Endothelial cell (in vitro differentiated cells): ENCODE data around the gene HS6ST3. TPM values are rescaled to one million over a fixed set of nuclear protein-coding genes. Genes with fewer than 3 reads are reported as not detected.
"Not testable (repeated sequence)": the region's sequence is repeated elsewhere in the genome, so short reads cannot be mapped to it uniquely, and the experiment has no call there.

Experiments
- DNase-seq: peaks from one replicate; pipeline ENCODE4 v3.0.0; 2021; ENCODE audit warnings: low spot score
- H3K27ac Mint-ChIP-seq: one replicate; pipeline ENCODE4 v1.8.0; 2021; ENCODE audit warnings: mixed read lengths, inconsistent platforms; ENCODE audit not compliant: unreplicated experiment
- H3K27me3 Mint-ChIP-seq: one replicate; pipeline ENCODE4 v1.8.0; 2021; ENCODE audit warnings: mild to moderate bottlenecking, moderate library complexity, mixed read lengths, inconsistent platforms; ENCODE audit not compliant: unreplicated experiment
- H3K36me3 Mint-ChIP-seq: one replicate; pipeline ENCODE4 v1.8.0; 2021; ENCODE audit warnings: mild to moderate bottlenecking, low read depth, mixed read lengths, inconsistent platforms; ENCODE audit not compliant: unreplicated experiment
- H3K4me1 Mint-ChIP-seq: one replicate; pipeline ENCODE4 v1.8.0; 2021; ENCODE audit warnings: mild to moderate bottlenecking, mixed read lengths, inconsistent platforms; ENCODE audit not compliant: unreplicated experiment
- H3K4me3 Mint-ChIP-seq: one replicate; pipeline ENCODE4 v1.8.0; 2021; ENCODE audit warnings: mild to moderate bottlenecking, mixed read lengths, inconsistent platforms; ENCODE audit not compliant: unreplicated experiment
- H3K9me3 Mint-ChIP-seq: one replicate; pipeline ENCODE4 v1.8.0; 2021; ENCODE audit warnings: mixed read lengths, inconsistent platforms; ENCODE audit not compliant: unreplicated experiment
- total RNA-seq: library from RNA; stranded (reverse); fragmentation: NEBNext Ultra II Directional; extraction: Animal tissue kit (Norgen Biotek cat#: 25700); gene quantifications from one replicate; pipeline ENCODE4 v1.2.1, GENCODE V29; 2021; ENCODE audit not compliant: unreplicated experiment
- TF ChIP-seq, protein P1 (sequence below): fragments of 200-600 bp; sonication (generic); IDR thresholded peaks from one replicate; pipeline ENCODE4 v1.5.0; 2021; ENCODE audit warnings: antibody characterized with exemption; ENCODE audit not compliant: unreplicated experiment

Gene HS6ST3
- total RNA-seq, 1 donor from 2014 or later, result 1.9 TPM

DNA sequence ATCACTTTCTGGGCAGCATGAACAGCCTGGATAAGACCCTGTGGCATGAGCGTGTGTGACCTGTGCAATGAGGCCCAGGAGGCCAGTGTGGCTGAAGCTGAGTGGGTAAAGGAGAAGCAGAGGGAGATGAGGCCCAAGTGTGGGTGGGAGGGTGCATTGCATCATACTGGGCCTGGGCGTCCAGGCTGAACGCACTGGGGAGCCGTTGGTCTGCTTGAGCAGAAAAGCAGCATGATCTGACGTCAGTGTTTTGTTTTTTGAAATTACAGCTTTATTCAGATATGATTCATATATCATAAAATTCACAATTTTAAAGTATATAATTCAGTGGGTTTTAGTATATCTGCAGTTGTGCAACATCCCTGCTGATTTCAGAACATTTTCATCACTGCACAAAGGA lies 409.7 kb downstream of the HS6ST3 start:
- Mint-ChIP-seq H3K27ac (no peak overlapping the region), H3K9me3 (no peaks in the 10 kb centered on the region), H3K4me3 (no peak overlapping the region), H3K4me1 (no peaks in the 10 kb centered on the region), H3K27me3 (no peaks in the 10 kb centered on the region), H3K36me3 (no peaks in the 10 kb centered on the region)
- no peak for DNase-seq
- TF ChIP-seq, protein P1, sequence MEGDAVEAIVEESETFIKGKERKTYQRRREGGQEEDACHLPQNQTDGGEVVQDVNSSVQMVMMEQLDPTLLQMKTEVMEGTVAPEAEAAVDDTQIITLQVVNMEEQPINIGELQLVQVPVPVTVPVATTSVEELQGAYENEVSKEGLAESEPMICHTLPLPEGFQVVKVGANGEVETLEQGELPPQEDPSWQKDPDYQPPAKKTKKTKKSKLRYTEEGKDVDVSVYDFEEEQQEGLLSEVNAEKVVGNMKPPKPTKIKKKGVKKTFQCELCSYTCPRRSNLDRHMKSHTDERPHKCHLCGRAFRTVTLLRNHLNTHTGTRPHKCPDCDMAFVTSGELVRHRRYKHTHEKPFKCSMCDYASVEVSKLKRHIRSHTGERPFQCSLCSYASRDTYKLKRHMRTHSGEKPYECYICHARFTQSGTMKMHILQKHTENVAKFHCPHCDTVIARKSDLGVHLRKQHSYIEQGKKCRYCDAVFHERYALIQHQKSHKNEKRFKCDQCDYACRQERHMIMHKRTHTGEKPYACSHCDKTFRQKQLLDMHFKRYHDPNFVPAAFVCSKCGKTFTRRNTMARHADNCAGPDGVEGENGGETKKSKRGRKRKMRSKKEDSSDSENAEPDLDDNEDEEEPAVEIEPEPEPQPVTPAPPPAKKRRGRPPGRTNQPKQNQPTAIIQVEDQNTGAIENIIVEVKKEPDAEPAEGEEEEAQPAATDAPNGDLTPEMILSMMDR, result no peak

GRCh38 chr13:96500953-96501352 lies 411.0 kb downstream of the HS6ST3 start:
- TF ChIP-seq, protein P1, result no peak
- H3K27me3 Mint-ChIP-seq, result no peaks in the 10 kb centered on the region
- H3K4me3 Mint-ChIP-seq, result no peak overlapping the region
- H3K9me3 Mint-ChIP-seq, result no peaks in the 10 kb centered on the region
- H3K27ac Mint-ChIP-seq, result no peak overlapping the region
- no peaks in the 10 kb centered on the region for H3K36me3 Mint-ChIP-seq
- no peak for DNase-seq
- no peaks in the 10 kb centered on the region for H3K4me1 Mint-ChIP-seq

GRCh38 chr13:96503481-96503880 lies 413.6 kb downstream of the HS6ST3 start:
- no peak for DNase-seq
- TF ChIP-seq, protein P1, result no peak
- Mint-ChIP-seq H3K4me3 (no peak overlapping the region), H3K27me3 (no peaks in the 10 kb centered on the region), H3K27ac (no peak overlapping the region), H3K9me3 (no peaks in the 10 kb centered on the region), H3K4me1 (no peaks in the 10 kb centered on the region), H3K36me3 (no peaks in the 10 kb centered on the region)

- Mint-ChIP-seq H3K4me1 (no peaks in the 10 kb centered on the region), H3K9me3 (no peaks in the 10 kb centered on the region), H3K4me3 (no peak overlapping the region)
Observed at GRCh38 chr13:96511587-96511986, 421.7 kb downstream of the HS6ST3 start.

GRCh38 chr13:96519380-96519779 lies 429.5 kb downstream of the HS6ST3 start:
- H3K36me3 Mint-ChIP-seq, result no peaks in the 10 kb centered on the region
- no peak for DNase-seq
- H3K27ac Mint-ChIP-seq, result no peak overlapping the region
- no peaks in the 10 kb centered on the region for H3K9me3 Mint-ChIP-seq
- no peaks in the 10 kb centered on the region for H3K27me3 Mint-ChIP-seq
- H3K4me3 Mint-ChIP-seq, result no peak overlapping the region
- H3K4me1 Mint-ChIP-seq, result no peaks in the 10 kb centered on the region
- TF ChIP-seq, protein P1, result no peak

More at GRCh38 chr13:96511587-96511986, 421.7 kb downstream of the HS6ST3 start:
- H3K36me3 Mint-ChIP-seq, result no peaks in the 10 kb centered on the region
- TF ChIP-seq, protein P1, result no peak
- no peak for DNase-seq
- no peaks in the 10 kb centered on the region for H3K27me3 Mint-ChIP-seq
- no peak overlapping the region for H3K27ac Mint-ChIP-seq

DNA sequence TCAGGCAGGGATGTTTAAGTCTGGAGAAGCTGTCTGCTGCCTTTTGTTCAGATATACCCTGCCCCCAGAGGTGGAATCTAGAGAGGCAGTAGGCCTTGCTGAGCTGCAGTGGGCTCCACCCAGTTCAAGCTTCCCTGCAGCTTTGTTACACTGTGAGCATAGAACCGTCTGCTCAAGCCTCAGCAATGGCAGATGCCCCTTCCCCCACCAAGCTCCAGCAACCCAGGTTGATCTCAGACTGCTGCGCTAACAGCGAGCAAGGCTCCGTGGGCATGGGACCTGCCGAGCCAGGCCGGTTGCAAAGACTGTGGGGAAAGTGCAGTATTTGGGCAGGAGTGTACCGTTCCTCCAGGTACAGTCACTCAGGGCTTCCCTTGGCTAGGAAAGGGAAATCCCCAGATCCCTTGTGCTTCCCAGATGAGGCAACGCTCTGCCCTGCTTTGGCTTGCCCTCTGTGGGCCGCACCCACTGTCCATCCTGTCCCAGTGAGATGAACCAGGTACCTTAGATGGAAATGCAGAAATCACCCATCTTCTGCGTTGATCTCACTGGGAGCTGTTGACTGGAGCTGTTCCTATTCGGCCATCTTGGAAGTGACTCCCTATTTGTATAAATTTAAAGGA lies 434.6 kb downstream of the HS6ST3 start:
- not testable (repeated sequence) for H3K36me3 Mint-ChIP-seq, DNase-seq, H3K4me1 Mint-ChIP-seq, H3K4me3 Mint-ChIP-seq, H3K27ac Mint-ChIP-seq, H3K9me3 Mint-ChIP-seq, H3K27me3 Mint-ChIP-seq
